Sigmoid colon (tissue), 7 donors: Measurements from ENCODE around the gene HOXB4. TPM values are rescaled to one million over a fixed set of nuclear protein-coding genes. Genes with fewer than 3 reads are reported as not detected.

Source experiments
- DNase-seq: peaks from one replicate; pipeline ENCODE4 v3.0.0-alpha.2; 2019
- H3K27ac ChIP-seq, 4 donors: fragments of 200-600 bp; sonication (generic); one replicate each; pipeline ENCODE4 v1.5.1; 2016 to 2019; ENCODE audit warnings: mild to moderate bottlenecking in 1 of 4
- H3K27me3 ChIP-seq, 3 donors: fragments of 200-600 bp; sonication (generic); one replicate each; pipeline ENCODE4 v1.5.1; 2019; ENCODE audit warnings: mild to moderate bottlenecking in 1 of 3
- H3K36me3 ChIP-seq, 4 donors: fragments of 200-600 bp; sonication (generic); one replicate each; pipeline ENCODE4 v1.5.1; 2016 to 2019
- H3K4me1 ChIP-seq, 4 donors: fragments of 200-600 bp; sonication (generic); one replicate each; pipeline ENCODE4 v1.5.1; 2017 to 2019
- H3K4me3 ChIP-seq, 4 donors: fragments of 200-600 bp; sonication (generic); one replicate each; pipeline ENCODE4 v1.5.1; 2017 to 2019; ENCODE audit warnings: mild to moderate bottlenecking in 2 of 4, moderate library complexity in 1 of 4
- H3K9me3 ChIP-seq, 4 donors: fragments of 200-600 bp in 3 of 4; sonication (generic) in 3 of 4; one replicate each; pipeline versions ENCODE4 v1.5.1 to v1.6.1; 2013 to 2019
- EP300 ChIP-seq, 4 donors: sonication (generic); formaldehyde crosslinking; IDR thresholded peaks; one replicate each; pipeline ENCODE4 v1.6.1; 2017; ENCODE audit warnings: antibody characterized with exemption in 4 of 4
- POLR2A ChIP-seq, 2 donors: fragments of 450-650 bp; IDR thresholded peaks; one replicate each; pipeline ENCODE4 v1.6.1; 2016; ENCODE audit warnings: antibody characterized with exemption in 2 of 2, mild to moderate bottlenecking in 2 of 2, moderate library complexity in 2 of 2
- POLR2AphosphoS5 ChIP-seq, 4 donors: sonication (generic); formaldehyde crosslinking; IDR thresholded peaks; one replicate each; pipeline ENCODE4 v1.6.1; 2017; ENCODE audit warnings: antibody characterized with exemption in 4 of 4
- WGBS, 2 donors: extraction: QIAGEN DNeasy Blood & Tissue Kit; methylation state at CpG; one replicate each; pipeline ENCODE4 v1.1.7; 2013; 5-methylcytosine and 5-hydroxymethylcytosine counted together
- intact Hi-C: fragments of 100-400 bp; cut with DNase I; formaldehyde crosslinking; loops from one replicate; pipeline ENCODE4 v1.15.1; 2023
- polyA plus RNA-seq, 3 donors: library from polyadenylated mRNA; stranded (reverse); fragments of 200-250 nt; gene quantifications; one replicate each; pipeline ENCODE4 v1.2.3, GENCODE V29; 2013
- total RNA-seq, 4 donors: library from RNA; depleted of rRNA; stranded (reverse); fragments of >200 nt; gene quantifications; one replicate each; pipeline ENCODE4 v1.1.0, GENCODE V29; 2016
- TF ChIP-seq, protein P1 (sequence below), 4 experiments: fragments of 450-650 bp in 3 of 4; fragments of 200-600 bp in 1 of 4; IDR thresholded peaks; one replicate each; pipeline ENCODE4 v1.5.1; 2016 to 2019; ENCODE audit warnings: antibody characterized with exemption in 4 of 4, mild to moderate bottlenecking in 3 of 4, moderate library complexity in 2 of 4
- donor health status: healthy with polysubstance abuse.
- donor health status: Bipolar disorder and iron deficiency.
- donor health status: healthy.

Gene HOXB4
- total and polyA plus RNA-seq, 7 donors, result 0.23 to 8.3 (median 4.6) TPM

DNA sequence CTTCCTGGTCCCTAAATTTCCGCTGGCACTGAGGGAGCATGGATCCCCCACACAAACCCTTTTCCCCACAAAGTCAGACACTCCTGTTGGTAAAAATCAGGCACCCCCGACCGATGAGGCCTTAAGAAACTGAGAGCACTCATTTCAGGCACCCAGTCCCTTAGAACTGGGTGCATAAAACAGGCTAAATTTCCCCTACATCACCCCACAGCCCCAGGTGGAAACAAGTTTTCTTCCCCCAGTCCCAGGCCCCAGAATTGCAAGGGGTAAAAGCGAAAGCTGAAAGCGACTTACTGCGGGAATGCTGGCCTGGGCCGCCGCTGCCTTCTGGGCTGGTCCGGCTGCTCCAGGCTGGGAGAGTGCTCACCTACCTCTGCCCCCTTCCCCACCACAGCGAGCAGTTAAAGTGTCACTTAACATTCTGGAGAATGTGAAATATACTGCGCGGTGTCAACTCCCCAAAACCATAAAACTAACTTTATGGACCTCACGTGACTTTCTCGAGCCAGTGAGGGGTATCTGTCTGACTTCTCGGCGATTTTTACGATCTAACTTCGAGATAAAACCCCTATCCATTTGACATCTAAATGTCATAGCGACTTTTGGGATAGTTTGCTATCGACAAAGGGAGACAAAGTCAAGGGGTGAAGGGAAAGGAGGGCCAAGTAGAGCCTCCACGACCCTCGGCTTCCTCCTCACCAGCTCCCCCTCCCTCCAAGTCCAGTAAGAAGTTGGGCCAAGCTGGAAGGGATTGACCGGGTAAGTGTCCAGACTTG lies 11.9 kb upstream of the HOXB4 start, which contains the start of gene HOXB3:
Gene HOXB3 (minus strand): TSS at position 411 of the 776 bp plus-strand sequence. CDS start 37,767 bp downstream, outside the sequence.
- TF ChIP-seq, protein P1, sequence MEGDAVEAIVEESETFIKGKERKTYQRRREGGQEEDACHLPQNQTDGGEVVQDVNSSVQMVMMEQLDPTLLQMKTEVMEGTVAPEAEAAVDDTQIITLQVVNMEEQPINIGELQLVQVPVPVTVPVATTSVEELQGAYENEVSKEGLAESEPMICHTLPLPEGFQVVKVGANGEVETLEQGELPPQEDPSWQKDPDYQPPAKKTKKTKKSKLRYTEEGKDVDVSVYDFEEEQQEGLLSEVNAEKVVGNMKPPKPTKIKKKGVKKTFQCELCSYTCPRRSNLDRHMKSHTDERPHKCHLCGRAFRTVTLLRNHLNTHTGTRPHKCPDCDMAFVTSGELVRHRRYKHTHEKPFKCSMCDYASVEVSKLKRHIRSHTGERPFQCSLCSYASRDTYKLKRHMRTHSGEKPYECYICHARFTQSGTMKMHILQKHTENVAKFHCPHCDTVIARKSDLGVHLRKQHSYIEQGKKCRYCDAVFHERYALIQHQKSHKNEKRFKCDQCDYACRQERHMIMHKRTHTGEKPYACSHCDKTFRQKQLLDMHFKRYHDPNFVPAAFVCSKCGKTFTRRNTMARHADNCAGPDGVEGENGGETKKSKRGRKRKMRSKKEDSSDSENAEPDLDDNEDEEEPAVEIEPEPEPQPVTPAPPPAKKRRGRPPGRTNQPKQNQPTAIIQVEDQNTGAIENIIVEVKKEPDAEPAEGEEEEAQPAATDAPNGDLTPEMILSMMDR (IDR thresholded peaks at IDR 0.05), result no peak
- TF ChIP-seq POLR2AphosphoS5 (IDR thresholded peaks at IDR 0.05) (peak; percentile 74 to 95 (median 91)), POLR2A (IDR thresholded peaks at IDR 0.05) (peak; percentile 50 to 86), EP300 (IDR thresholded peaks at IDR 0.05) (peak in 2 of 4 donors; percentile 71 to 89)
- Histone ChIP-seq H3K27me3 (peaks cover 0 to 3% (median 0%) of the 10 kb centered on the region in 3 donors), H3K27ac (peak within 1 kb of the TSS in 3 of 4 donors; percentile 95 to 99 (median 97)), H3K9me3 (no peaks in the 10 kb centered on the region), H3K4me1 (peaks cover 0 to 49% (median 37%) of the 10 kb centered on the region in 4 donors), H3K36me3 (no peaks in the 10 kb centered on the region), H3K4me3 (peak within 1 kb of the TSS; percentile 36 to 70 (median 56))
- no peak for DNase-seq
- intact Hi-C loops, result no loop called here
- 25 to 28% methylated on average over 23 of the region's 23 CpGs for WGBS, 2 donors

DNA sequence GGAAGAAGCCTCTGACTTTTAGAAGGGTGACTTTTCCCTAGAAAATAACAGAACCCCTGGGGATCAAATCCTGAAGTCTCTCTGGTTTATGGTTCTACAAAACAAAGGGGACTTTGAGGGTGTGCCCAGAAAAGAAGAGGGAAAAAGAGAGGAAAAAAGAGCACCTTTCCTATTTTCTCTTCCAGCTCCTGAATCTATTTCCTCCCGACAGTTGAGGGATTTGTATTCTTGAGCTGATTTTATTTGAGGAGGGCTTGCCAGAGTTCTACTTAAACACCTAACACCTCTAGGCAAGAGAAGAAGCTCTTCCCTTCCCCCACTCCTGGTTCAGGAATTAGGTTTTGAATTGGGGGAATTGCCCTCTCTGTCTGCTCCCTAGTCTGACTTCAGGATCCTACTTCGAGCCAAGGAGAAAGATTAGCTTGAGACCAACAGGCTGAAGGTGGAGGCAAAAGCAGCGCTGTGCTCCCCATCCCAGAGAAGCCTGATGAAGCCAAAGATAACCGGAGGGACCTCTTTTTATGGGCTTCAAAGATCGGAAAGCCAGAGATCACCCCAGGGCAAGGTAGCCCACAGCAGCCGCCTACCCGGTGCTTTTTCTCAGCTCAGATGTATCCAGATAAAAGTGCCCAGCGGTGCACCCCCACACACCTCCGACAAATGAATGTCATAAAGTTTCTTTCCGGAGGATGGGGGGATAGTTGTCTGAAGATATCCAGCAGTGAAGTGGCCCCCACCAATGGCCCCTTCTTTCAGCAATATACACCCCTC lies 11.1 kb upstream of the HOXB4 start:
- peaks cover 0 to 49% (median 36%) of the 10 kb centered on the region in 4 donors for H3K4me1 ChIP-seq
- H3K27me3 ChIP-seq, result no peaks in the 10 kb centered on the region
- DNase-seq, result no peak

DNA sequence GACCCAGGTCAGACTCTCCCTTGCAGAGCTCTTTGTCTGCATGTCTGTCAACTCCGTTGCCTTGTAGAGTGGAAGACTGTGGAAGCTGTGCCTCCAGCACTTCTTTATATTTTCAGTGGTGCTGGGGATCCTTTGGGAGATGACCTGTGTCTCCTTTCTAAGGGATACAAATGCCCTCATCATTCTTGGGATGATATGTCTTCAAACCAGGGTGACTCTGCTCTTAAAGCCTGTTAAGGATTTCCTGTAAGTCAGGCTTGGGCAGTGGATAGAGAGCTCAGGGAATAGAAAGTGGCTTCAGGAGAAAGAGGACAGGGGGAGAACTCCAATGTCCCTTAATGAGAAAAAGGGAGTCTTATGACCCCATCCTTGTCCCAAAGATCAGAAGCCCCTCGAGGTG lies 10.4 kb upstream of the HOXB4 start:
- Histone ChIP-seq H3K9me3 (no peaks in the 10 kb centered on the region), H3K36me3 (no peaks in the 10 kb centered on the region), H3K27ac (peak overlapping the region in 3 of 4 donors; percentile 95 to 99 (median 97)), H3K4me1 (peaks cover 0 to 52% (median 41%) of the 10 kb centered on the region in 4 donors), H3K4me3 (peak overlapping the region; percentile 36 to 70 (median 56)), H3K27me3 (no peaks in the 10 kb centered on the region)
- WGBS, 2 donors, result 47 to 58% methylated on average over 2 of the region's 2 CpGs
- TF ChIP-seq, protein P1 (IDR thresholded peaks at IDR 0.05), result no peak
- TF ChIP-seq POLR2AphosphoS5 (IDR thresholded peaks at IDR 0.05), result peak in 1 of 4 donors; percentile 9
- no peak for DNase-seq
- intact Hi-C loops, result no loop called here

More for the DNA sequence above, 11.1 kb upstream of the HOXB4 start:
- Histone ChIP-seq H3K9me3 (no peaks in the 10 kb centered on the region), H3K36me3 (no peaks in the 10 kb centered on the region), H3K4me3 (peak overlapping the region; percentile 36 to 70 (median 56)), H3K27ac (peak overlapping the region in 3 of 4 donors; percentile 95 to 99 (median 97))
- WGBS, 2 donors, result 38 to 75% methylated on average over 10 of the region's 10 CpGs
- no peak for TF ChIP-seq POLR2AphosphoS5 (IDR thresholded peaks at IDR 0.05)
- no peak for TF ChIP-seq POLR2A (IDR thresholded peaks at IDR 0.05)
- TF ChIP-seq, protein P1 (IDR thresholded peaks at IDR 0.05), result no peak
- no peak for TF ChIP-seq EP300 (IDR thresholded peaks at IDR 0.05)
- intact Hi-C loops, result no loop called here

DNA sequence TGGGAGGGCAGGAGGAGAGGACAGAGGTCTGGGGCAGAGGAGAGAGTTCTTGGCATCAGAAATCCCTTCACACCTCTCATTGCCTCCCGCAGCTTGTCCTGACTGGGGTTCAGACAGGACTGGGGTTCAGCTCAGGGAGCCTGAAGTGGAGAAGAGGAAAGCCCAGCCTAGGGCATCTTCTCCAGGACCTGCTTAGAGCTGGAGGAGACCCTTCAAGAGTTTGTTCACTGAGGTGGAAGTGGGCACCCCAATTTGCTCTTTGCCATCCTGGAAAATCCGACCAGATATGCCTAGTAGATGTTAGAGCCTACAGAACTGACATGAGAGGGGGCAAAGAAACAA lies 9.9 kb upstream of the HOXB4 start:
- no peak for DNase-seq
- Histone ChIP-seq H3K27ac (peak overlapping the region; percentile 2 to 99 (median 96)), H3K4me3 (peak overlapping the region; percentile 36 to 70 (median 56)), H3K4me1 (peaks cover 0 to 55% (median 45%) of the 10 kb centered on the region in 4 donors), H3K9me3 (no peaks in the 10 kb centered on the region), H3K36me3 (no peaks in the 10 kb centered on the region), H3K27me3 (no peaks in the 10 kb centered on the region)
- intact Hi-C loops, result no loop called here
- 57 to 74% methylated on average over 2 of the region's 2 CpGs for WGBS, 2 donors
- TF ChIP-seq POLR2A (IDR thresholded peaks at IDR 0.05), result no peak
- no peak for TF ChIP-seq POLR2AphosphoS5 (IDR thresholded peaks at IDR 0.05)
- no peak for TF ChIP-seq EP300 (IDR thresholded peaks at IDR 0.05)
- TF ChIP-seq, protein P1 (IDR thresholded peaks at IDR 0.05), result no peak
